Activated T-cell treated with anti-CD3 and anti-CD28 coated beads, Interleukin-2, amount 50 U/mL, for 48 hours (primary cell): ENCODE results near the gene MINAR2.
A peak's percentile ranks its signal among the peaks of the same experiment; 100 is the strongest.

Experiments used
- DNase-seq, 2 experiments: peaks; one replicate each; pipeline ENCODE4 v3.0.0-alpha.2; 2020

The MINAR2 gene

DNA sequence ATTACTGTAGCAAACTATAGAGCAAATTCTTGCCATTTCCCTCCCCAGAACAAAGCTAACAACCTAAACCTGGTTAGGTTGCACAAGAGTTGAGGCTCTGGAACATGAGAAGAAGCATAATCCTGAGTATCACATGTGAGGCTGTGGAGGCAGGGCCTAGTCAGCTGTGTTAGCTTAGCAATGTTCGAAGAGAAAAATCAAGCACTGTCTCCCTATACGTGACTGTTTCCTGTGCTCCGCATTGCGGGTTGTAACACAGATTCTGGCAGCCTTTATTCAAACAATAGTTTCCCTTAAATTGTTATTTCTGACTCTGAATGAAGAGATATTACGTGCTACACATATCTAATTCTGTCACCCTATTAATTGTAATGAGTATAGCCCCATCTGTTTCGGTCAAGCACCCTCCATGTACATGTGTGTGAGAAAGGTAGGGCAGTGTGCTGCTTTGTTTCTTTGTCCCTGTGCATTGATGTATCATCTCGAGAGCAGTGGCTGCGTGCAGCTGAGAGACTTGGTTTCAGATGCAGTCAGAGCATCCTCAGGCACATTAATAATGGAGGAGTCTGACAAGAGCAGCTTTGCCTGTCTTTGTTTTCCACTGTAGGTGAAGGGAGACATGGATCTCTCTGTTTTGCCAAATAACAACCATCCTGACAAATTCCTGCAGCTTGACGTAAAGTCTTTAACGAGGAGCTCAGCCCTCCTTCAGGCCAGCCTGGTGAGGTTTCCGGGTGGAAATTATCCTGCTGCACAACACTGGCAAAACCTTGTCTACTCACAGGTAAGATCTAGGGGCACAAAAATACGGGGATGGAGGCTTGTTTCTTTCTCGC lies at the start of gene MINAR2:
Gene MINAR2 (plus strand): TSS at position 523 of the 836 bp plus-strand sequence. CDS start 97 bp downstream, at position 620.
- DNase-seq: no peak

- DNase-seq: no peak
These were observed 49.2 kb upstream of the MINAR2 start for GRCh38 chr5:129698661-129699060.

- DNase-seq: no peak
These were observed 31.7 kb upstream of the MINAR2 start for GRCh38 chr5:129716235-129716634.

DNA sequence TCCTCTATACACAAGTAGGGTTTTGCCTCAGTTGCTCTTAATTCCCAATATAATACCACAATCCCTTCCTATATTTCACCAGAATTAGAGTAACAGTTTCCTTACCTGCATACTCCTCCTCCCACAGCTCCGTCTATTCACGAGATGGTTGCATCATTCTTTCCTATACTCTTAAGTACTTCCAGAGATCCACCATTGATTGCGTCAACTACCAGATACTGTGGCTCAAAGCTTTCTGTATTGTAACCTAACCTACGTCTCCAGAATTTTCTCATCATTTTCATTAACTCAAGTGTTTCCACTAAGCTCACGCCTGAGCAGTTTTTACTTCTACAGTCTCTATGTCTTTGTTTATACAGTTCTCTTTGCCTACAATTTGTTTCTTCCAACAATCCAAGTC lies 31.2 kb upstream of the MINAR2 start:
- DNase-seq: no peak

- DNase-seq: no peak
These were observed 30.1 kb upstream of the MINAR2 start for GRCh38 chr5:129717751-129718310.

- DNase-seq: no peak
These were observed 29.3 kb upstream of the MINAR2 start for GRCh38 chr5:129718471-129719090.

GRCh38 chr5:129724222-129724621 lies 23.7 kb upstream of the MINAR2 start:
- DNase-seq: no peak

DNA sequence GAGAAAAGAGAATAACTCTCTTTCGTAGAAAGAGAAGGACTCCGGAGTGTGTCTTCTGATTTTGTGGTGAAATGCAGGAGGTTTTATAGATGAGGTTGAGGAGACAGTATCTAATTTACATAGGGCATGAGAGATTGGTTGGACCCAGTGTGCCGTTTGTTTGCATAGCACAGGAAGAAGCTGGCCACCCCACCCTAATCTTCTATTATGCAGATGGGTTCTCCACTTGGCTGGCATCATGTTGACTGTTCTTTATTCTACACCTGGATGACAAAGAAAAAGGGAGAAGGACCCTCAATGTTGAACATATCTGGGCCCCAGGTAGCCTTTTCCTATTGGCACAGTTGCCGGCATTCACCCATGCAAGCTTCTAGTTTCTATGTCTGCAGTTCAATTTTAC lies 23.2 kb upstream of the MINAR2 start:
- DNase-seq: no peak

- no peak for DNase-seq
These were observed 8.1 kb upstream of the MINAR2 start for GRCh38 chr5:129739773-129740172.

GRCh38 chr5:129743541-129744187 lies 4.2 kb upstream of the MINAR2 start:
- no peak for DNase-seq

DNA sequence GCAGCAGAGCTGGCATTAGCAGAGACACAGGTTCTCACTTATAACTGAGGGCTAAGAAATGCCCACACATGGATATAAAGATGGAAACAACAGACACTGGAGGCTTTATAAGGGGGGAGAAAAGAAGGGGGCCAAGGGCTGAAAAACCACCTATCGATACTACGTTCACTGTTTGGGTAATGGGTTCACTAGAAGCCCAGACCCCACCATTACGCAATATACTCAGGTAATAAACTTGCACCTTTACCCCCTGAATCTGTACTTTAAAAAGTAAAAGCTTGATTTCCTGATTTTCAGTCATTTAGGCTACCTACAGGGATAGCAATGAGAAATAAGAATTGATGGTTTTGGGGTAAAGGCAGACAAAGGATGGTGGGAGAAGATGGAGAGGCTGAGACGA lies 1.9 kb upstream of the MINAR2 start:
- DNase-seq: no peak

DNA sequence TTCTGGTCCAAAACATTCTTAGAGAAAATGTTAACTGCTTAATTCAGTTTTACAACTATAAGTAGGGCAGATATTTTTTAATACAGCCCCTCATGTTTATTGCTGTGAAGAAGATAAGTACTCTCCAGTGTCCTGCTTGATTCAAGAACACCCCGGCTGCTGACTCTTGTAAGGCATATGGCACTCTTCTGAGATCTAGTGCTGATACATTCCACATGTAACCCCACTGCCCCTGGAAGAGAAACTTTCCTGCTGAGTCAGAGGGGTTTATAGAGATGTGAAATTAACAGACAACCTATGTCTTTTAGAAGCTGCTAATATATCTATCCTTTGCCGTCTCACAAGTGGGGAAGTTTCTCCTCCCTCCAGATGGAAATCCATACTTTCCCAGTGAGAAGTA lies 1.0 kb upstream of the MINAR2 start:
- DNase-seq: no peak

DNA sequence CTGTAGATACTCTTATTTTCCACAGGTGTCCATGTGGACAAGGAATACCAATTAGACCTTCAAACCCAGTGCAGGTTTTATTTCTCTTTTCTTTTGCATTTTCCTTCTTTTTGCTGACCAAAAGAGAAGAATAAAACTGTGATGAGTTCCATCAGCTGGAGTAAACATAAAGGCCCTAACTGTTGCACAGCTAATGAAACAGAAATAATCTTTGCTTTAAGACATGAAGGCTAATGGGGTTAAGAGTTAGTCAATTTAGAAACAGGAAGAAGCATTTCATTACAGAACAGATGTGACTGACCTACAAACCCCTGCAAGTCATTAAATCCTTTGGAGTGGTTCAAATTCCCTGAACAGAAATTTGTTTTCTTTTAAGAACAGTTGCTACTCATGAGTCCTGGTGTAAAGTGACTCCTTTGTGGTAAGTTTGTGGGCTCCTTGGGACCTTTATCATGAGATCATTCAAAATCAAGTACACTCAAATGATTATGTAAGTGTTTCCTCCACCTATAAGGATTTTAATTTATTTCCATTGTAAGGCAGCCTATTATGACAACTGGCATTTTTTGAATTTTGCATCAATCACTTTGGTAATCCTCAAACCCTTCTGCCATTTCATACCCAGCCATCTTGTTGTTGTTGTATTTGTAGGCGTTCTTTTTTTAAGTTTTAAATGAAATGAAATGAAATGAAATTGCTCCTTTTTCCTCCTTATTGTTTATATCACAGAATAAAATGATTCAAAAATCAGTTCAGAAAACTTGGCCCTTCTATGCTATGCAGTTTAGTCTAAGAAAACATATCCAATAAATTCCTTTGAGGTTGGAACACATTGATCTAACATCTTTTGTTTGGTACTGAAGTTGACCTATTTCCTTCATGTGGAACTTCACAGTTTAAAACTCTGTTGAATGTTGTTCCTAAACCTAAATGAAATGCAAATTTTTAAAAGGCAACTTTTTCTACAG lies 1.3 kb downstream of the MINAR2 start:
- no peak for DNase-seq

DNA sequence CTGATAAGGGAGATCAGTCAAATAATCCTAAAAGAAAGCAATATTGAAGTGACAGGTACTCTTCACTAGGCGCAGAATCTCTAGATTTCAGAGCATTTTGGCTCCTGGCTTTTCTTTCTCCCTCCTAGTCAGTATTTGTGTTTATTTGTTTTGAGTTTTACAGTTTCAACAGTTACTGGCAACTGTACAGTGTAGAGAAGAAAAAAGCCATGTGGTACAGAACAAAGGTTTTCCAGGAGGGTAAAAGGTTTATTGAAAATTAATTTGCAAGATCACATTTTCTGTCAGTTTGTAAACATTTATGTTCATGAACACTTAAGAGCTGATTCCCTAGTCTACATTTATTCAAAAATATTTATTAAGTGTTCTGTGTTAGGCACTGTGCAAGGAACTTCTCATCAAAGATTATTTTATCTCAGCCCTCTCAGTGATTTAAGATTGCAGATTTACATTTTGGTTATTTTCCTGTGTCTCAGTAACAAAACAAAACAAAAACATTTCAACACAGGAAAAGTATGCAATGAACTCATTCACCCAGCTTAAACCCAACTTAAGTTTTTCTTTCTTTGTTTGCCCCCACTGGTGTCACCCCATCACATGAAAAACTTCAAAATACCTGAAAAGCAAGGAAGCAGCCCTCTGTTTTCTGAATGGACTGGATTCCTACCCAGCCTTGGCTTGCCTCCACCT lies 12.9 kb downstream of the MINAR2 start:
- DNase-seq: no peak

DNA sequence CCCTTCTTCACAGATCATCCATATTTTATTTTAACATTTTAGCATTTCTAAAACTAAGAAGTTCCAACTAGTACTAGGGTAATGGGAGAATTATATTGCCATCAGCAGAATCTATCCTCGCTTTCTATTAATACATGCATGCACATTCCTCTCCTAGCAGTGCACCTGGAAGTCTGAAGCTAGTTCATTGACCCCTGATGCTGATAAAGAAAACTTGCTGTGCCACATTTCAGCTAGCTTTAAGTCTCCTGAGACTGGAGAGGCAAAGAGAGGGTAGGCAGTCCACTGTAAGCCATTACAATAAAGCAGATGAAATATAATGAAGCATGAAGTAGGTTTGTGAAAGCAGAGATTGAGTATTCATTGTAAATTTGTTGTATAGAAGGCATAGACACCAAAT lies 15.8 kb downstream of the MINAR2 start:
- DNase-seq: no peak

DNA sequence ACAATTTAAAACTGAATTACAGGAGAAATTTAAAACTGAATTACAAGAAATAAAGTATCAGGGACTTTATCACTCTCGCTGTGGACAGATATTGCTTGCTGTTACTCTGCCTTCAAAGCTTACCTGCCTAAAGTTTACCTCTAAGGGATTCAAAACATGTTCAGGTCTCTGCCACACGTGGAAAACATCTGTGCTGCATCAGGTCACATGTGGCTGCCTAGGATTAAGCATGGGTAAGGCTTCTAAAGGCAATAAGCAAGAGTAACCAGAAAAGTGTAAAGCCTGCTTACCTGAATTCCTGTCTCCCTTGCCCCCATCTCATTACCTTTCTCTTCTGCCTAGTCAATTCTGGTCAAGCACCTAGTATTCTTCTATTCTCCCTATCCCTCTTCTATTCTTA lies 18.9 kb downstream of the MINAR2 start:
- DNase-seq: no peak

GRCh38 chr5:129767927-129768380 lies 20.1 kb downstream of the MINAR2 start:
- DNase-seq: peak; percentile 66 to 73

DNA sequence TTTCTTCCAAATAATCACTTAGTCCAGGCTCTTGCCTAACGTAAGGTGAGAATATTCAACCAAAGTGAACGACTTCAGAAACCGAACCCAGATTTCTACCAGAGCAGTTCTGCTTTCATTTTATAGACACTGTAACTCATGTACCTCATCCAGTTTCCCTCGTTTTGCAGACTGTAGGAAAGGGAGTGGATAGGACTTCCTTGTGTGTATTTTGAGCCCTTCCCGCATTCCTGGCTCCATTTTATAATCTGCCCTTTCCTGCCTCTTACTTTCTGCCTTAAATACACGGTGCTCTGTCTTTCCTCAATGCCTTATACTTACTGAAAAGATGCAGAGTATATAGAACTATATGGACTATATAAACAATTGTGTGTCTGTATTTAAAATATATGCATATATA lies 20.8 kb downstream of the MINAR2 start:
- DNase-seq: no peak

GRCh38 chr5:129770024-129770820 lies 22.3 kb downstream of the MINAR2 start:
- DNase-seq: no peak

- peak; percentile 54 to 58 for DNase-seq
These were observed 23.4 kb downstream of the MINAR2 start for GRCh38 chr5:129771058-129771838.
